Activated B cell treated with CpG ODN at 0.5 μM for 24 hours (primary cell): ENCODE results near the gene HENMT1. TPM values are rescaled to one million over a fixed set of nuclear protein-coding genes. Genes with fewer than 3 reads are reported as not detected.
A peak's percentile ranks its signal among the peaks of the same experiment; 100 is the strongest.

ENCODE experiments used
- ATAC-seq: fragments of 200-7000 bp; cut with Tn5 transposase; one replicate; pipeline ENCODE4 v1.10.0; 2021; ENCODE audit warnings: low read depth, mild to moderate bottlenecking, moderate library complexity
- CTCF ChIA-PET: fragments of 350-600 bp; sonication (Branson Sonifier 250); formaldehyde crosslinking; loops from one replicate; lab custom pipeline; 2021; ENCODE audit warnings: antibody characterized with exemption; lab: Charles Lee
- POLR2A ChIA-PET: fragments of 350-600 bp; sonication (Branson Sonifier 250); formaldehyde crosslinking; loops from one replicate; lab custom pipeline; 2021; ENCODE audit warnings: antibody characterized with exemption; lab: Charles Lee
- DNase-seq: peaks from one replicate; pipeline ENCODE4 v3.0.0; 2022
- H3K27ac Mint-ChIP-seq: one replicate; pipeline ENCODE4 v1.8.0; 2020; ENCODE audit warnings: mixed read lengths
- H3K27me3 Mint-ChIP-seq: one replicate; pipeline ENCODE4 v1.8.0; 2021; ENCODE audit warnings: mixed read lengths
- H3K36me3 Mint-ChIP-seq: one replicate; pipeline ENCODE4 v1.8.0; 2021; ENCODE audit warnings: low read depth, mixed read lengths
- H3K4me1 Mint-ChIP-seq: one replicate; pipeline ENCODE4 v1.8.0; 2021; ENCODE audit warnings: mixed read lengths
- H3K4me3 Mint-ChIP-seq: one replicate; pipeline ENCODE4 v1.8.0; 2020; ENCODE audit warnings: mild to moderate bottlenecking, mixed read lengths
- H3K9me3 Mint-ChIP-seq: one replicate; pipeline ENCODE4 v1.8.0; 2020; ENCODE audit warnings: mixed read lengths
- CTCF ChIP-seq: fragments of 200-600 bp; IDR thresholded peaks from one replicate; pipeline ENCODE4 v1.8.0; 2022; ENCODE audit warnings: antibody characterized with exemption, mild to moderate bottlenecking
- intact Hi-C: fragments of 100-400 bp; cut with micrococcal nuclease; formaldehyde crosslinking; loops from one replicate; pipeline ENCODE4 v1.15.1; 2024
- total RNA-seq: library from RNA; stranded (reverse); gene quantifications from 2 replicates; pipeline ENCODE4 v1.2.3, GENCODE V29; 2022

The HENMT1 gene
- total RNA-seq, 1 donor from 2014 or later, result 6.1 TPM

DNA sequence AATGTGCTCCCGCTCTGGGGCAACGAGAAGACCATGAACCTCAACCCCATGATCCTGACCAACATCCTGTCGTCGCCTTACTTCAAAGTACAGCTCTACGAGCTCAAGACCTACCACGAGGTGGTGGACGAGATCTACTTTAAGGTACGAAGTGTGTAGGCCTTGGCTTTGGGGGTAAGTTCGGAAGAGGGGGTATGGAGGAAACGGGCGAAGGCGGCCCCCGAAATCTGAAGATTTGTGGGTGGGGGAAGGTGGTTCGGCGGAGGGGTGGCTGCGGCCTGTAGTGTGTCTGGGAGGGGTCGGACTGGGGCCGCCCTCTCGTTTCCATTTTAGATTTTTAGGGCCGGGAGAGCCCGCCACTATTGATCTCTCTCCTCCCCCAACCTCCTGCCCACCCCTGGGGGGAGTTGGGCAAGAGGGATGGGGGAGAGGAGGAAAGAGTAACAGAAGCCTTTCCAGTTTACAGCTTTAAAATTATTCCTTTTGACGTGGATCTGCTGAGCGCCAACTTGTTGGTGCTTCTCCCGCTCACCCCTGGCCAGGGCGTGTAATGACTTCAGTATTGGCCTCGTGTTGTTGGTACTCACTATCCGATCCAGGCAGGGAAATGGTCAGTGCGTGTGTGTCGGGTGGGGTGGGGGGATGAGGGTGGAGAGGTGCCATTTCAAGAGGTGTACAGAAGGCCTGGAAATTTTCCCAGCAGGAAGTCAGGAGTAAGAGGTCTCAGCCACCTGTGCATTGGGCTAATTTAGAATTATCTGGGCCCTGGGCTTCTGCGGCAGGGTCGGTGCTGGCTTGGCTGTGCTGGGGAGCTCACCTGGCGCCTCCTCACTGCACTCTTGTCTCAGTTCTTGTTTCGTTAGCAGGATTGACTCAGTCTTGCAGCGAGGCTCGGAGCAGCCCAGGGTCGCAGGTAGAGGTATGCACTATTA lies 32.1 kb upstream of the HENMT1 start:
- Mint-ChIP-seq H3K36me3 (peaks cover 53% of the 10 kb centered on the region), H3K9me3 (no peaks in the 10 kb centered on the region), H3K27ac (peak overlapping the region; percentile 98), H3K4me3 (peak overlapping the region; percentile 99), H3K4me1 (peaks cover 46% of the 10 kb centered on the region), H3K27me3 (no peaks in the 10 kb centered on the region)
- ATAC-seq (peak; percentile 43), DNase-seq (peak; percentile 27)
- intact Hi-C loops, result loop anchor here (1.0 to 5.0 kb wide), 12 partner anchors 32 to 734 kb away; partner anchors contain the start of genes CLCC1, EEIG2, ELAPOR1 and HENMT1
- no peak for TF ChIP-seq CTCF
- POLR2A ChIA-PET, result interaction anchor here (0.6 to 2.7 kb wide), 36 partner anchors 9 to 1342 kb away, joined by 3 to 110 read pairs (median 5); partner anchors contain the start of genes ATXN7L2, CLCC1, EEIG2 and GPSM2
- CTCF ChIA-PET, result interaction anchor here (0.6 to 1.7 kb wide), 10 partner anchors 27 to 407 kb away, joined by 3 to 6 read pairs (median 4); partner anchors contain the start of gene HENMT1

DNA sequence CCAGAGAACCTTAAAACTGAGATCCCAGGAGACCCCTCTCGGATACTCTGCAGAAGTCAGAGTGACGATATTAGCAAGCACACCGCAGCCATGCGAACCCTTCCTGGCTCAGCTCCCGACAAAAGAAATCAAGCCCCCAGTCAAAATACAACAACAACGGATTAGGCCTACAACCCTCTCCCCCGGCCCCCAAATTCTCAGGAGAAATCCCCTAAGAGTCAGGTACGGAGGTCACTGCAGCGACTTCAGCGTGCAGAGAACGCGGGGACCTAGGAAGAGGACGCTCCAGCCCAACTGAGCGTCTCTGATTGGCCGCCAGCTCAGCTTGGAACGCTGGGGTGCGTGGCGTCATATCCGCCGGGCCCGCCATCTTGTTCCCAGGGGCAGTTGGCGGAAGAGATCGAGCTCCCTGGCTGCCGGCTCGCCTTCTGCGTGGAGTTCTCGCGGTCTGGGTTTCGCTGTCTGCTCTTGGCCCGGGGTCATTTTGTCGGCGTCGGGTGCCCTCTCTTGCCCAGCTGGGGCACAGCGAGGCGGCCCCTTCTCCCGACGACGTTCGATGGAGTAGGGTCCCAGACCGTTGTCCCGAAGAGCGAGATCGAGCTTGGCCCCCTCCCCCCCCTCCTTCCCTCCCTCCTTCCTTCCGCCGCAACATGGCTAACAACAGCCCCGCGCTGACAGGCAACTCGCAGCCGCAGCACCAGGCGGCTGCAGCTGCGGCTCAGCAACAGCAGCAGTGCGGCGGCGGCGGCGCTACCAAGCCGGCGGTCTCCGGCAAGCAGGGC lies 31.2 kb upstream of the HENMT1 start, which contains the start of gene PRPF38B:
PRPF38B (plus strand) TSS at position 369 of the 782 bp plus-strand sequence; CDS start at position 651, 282 bp downstream.
- intact Hi-C loops, result loop anchor here (1.0 to 5.0 kb wide), 11 partner anchors 31 to 735 kb away; partner anchors contain the start of genes CLCC1, EEIG2, ELAPOR1 and HENMT1
- H3K4me3 Mint-ChIP-seq, result peak within 1 kb of the TSS; percentile 99
- ChIA-PET POLR2A (interaction anchor here (0.6 to 2.7 kb wide), 38 partner anchors 8 to 1343 kb away, joined by 3 to 110 read pairs (median 5); partner anchors contain the start of genes ATXN7L2, CLCC1, EEIG2 and GPSM2), CTCF (interaction anchor here (0.6 to 1.7 kb wide), 10 partner anchors 28 to 408 kb away, joined by 3 to 6 read pairs (median 4); partner anchors contain the start of gene HENMT1)
- peaks cover 46% of the 10 kb centered on the region for H3K4me1 Mint-ChIP-seq
- DNase-seq (peak; percentile 91), ATAC-seq (peak; percentile 89)
- TF ChIP-seq CTCF, result no peak
- no peaks in the 10 kb centered on the region for H3K9me3 Mint-ChIP-seq
- H3K36me3 Mint-ChIP-seq, result peaks cover 45% of the 10 kb centered on the region
- no peaks in the 10 kb centered on the region for H3K27me3 Mint-ChIP-seq
- H3K27ac Mint-ChIP-seq, result peak within 1 kb of the TSS; percentile 98

- POLR2A ChIA-PET, result interaction anchor here (0.7 to 2.7 kb wide), 28 partner anchors 7 to 792 kb away, joined by 3 to 110 read pairs (median 6); partner anchors contain the start of genes ATXN7L2, CLCC1, EEIG2 and GPSM2
- Mint-ChIP-seq H3K4me1 (peaks cover 46% of the 10 kb centered on the region), H3K4me3 (peak overlapping the region; percentile 99), H3K36me3 (peaks cover 37% of the 10 kb centered on the region), H3K9me3 (no peaks in the 10 kb centered on the region), H3K27ac (peak overlapping the region; percentile 98), H3K27me3 (no peaks in the 10 kb centered on the region)
- ATAC-seq (peak; percentile 1), DNase-seq (no peak)
- no peak for TF ChIP-seq CTCF
- CTCF ChIA-PET, result interaction anchor here (1.0 to 1.7 kb wide), 4 partner anchors 62 to 207 kb away, joined by 3 to 6 read pairs (median 4); no protein-coding TSS in a partner anchor
- intact Hi-C loops, result loop anchor here (5.0 kb wide), 2 partner anchors 351 to 421 kb away; partner anchors contain the start of genes ELAPOR1 and WDR47
Measured at GRCh38 chr1:108691128-108691941, 30.4 kb upstream of the HENMT1 start.

DNA sequence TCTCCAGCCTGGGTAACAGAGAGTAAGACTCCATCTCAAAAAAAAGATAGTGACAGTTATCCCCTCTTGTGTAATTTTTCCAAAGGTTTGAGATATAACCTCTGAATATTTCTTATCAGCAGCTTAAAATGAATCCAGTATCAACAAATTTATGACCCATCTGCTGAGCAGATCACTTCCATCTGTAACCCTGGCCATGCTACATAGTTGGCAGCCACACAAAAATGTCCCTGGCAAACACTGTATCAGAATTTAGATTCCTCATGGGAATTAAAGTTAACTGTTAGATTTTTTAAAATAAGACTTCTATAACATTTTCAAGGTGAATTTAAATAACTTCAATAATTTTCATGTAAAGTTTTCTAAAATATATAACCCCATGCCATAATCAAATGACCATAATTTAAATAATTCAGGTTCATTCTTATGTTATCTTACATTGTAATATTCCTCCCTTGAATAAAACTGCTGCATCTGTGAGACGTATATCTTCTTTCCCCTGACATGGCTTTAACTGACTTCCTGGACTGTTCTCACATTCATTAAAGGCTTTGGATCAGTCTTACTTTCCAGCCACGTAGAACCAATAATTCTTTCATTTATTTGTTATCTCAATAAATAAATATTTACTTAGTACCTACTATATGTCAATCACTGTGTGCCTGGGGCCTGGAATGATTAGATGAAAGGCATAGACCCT lies 25.9 kb upstream of the HENMT1 start:
- CTCF ChIA-PET, result no interaction called here
- POLR2A ChIA-PET, result no interaction called here
- peaks cover 4% of the 10 kb centered on the region for H3K27me3 Mint-ChIP-seq
- no peaks in the 10 kb centered on the region for H3K9me3 Mint-ChIP-seq
- no peak overlapping the region for H3K4me3 Mint-ChIP-seq
- no peak for ATAC-seq
- no peak overlapping the region for H3K27ac Mint-ChIP-seq
- intact Hi-C loops, result no loop called here
- TF ChIP-seq CTCF, result no peak
- H3K36me3 Mint-ChIP-seq, result peaks cover 3% of the 10 kb centered on the region
- peaks cover 14% of the 10 kb centered on the region for H3K4me1 Mint-ChIP-seq
- no peak for DNase-seq
